ENCODE data around the gene ZRANB1.

DNA sequence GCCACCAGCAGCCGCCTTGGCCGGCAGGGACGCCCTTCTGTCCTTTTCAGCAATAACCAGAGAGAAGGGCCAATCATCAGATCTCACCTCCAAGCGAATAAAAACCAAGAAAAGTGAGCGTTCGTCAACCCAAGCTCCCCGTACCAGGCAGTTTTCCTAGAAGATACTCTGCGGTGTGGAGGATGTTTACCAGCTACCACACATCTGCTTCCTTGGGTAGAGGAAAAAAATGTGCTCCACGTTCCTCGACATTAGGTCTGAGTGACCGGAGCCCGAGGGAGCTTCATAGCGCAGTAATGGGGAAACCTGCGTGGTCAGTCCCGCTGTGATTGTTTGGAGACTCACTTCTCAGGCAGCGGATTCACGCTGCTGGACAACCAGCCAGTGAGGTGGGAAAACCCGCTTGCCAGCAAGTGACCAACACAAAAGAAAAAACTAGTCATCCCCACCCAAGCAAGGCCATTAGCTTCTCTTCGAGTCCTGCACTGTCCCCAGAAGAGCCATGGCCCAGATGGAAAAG, 73.0 kb downstream of the ZRANB1 start:
- TF ChIP-seq POLR2A (IDR thresholded peaks at IDR 0.05) = no peak
- no peak for TF ChIP-seq CTCF (IDR thresholded peaks at IDR 0.05)
